Fibroblast of the aortic adventitia (primary cell): ENCODE data around the gene KRTDAP. TPM values are rescaled to one million over a fixed set of nuclear protein-coding genes. Genes with fewer than 3 reads are reported as not detected.
A peak's percentile ranks its signal among the peaks of the same experiment; 100 is the strongest.

ENCODE experiments used
- DNase-seq: peaks from one replicate; pipeline ENCODE4 v3.0.0-alpha.2; 2010; ENCODE audit warnings: low read depth
- H3K4me3 ChIP-seq: 2 replicates; pipeline ENCODE4 v1.5.1; 2011; ENCODE audit warnings: low read depth, mild to moderate bottlenecking, control low read depth, low read length, moderate library complexity
- CTCF ChIP-seq: IDR thresholded peaks from 2 replicates; pipeline ENCODE4 v1.5.1; 2011; ENCODE audit warnings: mild to moderate bottlenecking, low read length, control low read depth, inconsistent platforms; ENCODE audit not compliant: insufficient read depth
- total RNA-seq: library from RNA; depleted of rRNA; stranded (reverse); fragments of >200 nt; gene quantifications from 2 replicates; pipeline ENCODE4 v1.2.3, GENCODE V29; 2012; ENCODE audit warnings: low replicate concordance

Gene KRTDAP
- not detected in 2 replicates for total RNA-seq

GRCh38 chr19:35490364-35490763, at the start of gene KRTDAP:
Gene KRTDAP (minus strand): TSS chr19:35490464. CDS start chr19:35490442, 22 bp downstream.
- no peak for DNase-seq
- H3K4me3 ChIP-seq: no peak within 1 kb of the TSS
- no peak for TF ChIP-seq CTCF

- no peak overlapping the region for H3K4me3 ChIP-seq
- no peak for TF ChIP-seq CTCF
- no peak for DNase-seq
These were observed 49.6 kb upstream of the KRTDAP start for GRCh38 chr19:35539850-35540249.

GRCh38 chr19:35539314-35539713, 49.0 kb upstream of the KRTDAP start:
- no peak overlapping the region for H3K4me3 ChIP-seq
- TF ChIP-seq CTCF: no peak
- no peak for DNase-seq

GRCh38 chr19:35534803-35535480, 44.7 kb upstream of the KRTDAP start:
- no peak for TF ChIP-seq CTCF
- H3K4me3 ChIP-seq: no peak overlapping the region
- no peak for DNase-seq

- no peak for TF ChIP-seq CTCF
- DNase-seq: peak; percentile 29
- H3K4me3 ChIP-seq: no peak overlapping the region
These were observed 43.6 kb upstream of the KRTDAP start for GRCh38 chr19:35533822-35534392.

- DNase-seq: no peak
- H3K4me3 ChIP-seq: no peak within 1 kb of the TSS
These were observed 43.0 kb upstream of the KRTDAP start, which contains the start of gene GAPDHS for GRCh38 chr19:35533201-35533821. Gene GAPDHS (plus strand): TSS chr19:35533456. CDS start chr19:35533528, 72 bp downstream.

More at GRCh38 chr19:35533201-35533821, 43.0 kb upstream of the KRTDAP start, which contains the start of gene GAPDHS:
- no peak for TF ChIP-seq CTCF
